Caco-2 (cell line): Measurements from ENCODE around the gene DENND2A. TPM values are rescaled to one million over a fixed set of nuclear protein-coding genes. Genes with fewer than 3 reads are reported as not detected.

Experiments used
- BruUV-seq: library from RNA; stranded (reverse); fragments of 400-500 nt; replicated peaks from 2 replicates; lab custom pipeline; 2021; lab: Mats Ljungman, UMichigan
- CTCF ChIA-PET: fragments of 300-600 bp; sonication (Branson Sonifier 250); formaldehyde crosslinking; loops from one replicate; lab custom pipeline; 2022; ENCODE audit warnings: antibody characterized with exemption; lab: Charles Lee
- POLR2A ChIA-PET: fragments of 300-600 bp; sonication (Branson Sonifier 250); formaldehyde crosslinking; loops from one replicate; lab custom pipeline; 2022; ENCODE audit warnings: antibody characterized with exemption; lab: Charles Lee
- DNase-seq, 2 experiments: peaks; one replicate each; pipeline versions ENCODE4 v3.0.0 to v3.0.0-alpha.2; 2020 to 2022
- H3K27me3 ChIP-seq: replicated peaks from 2 replicates; pipeline ENCODE4 v1.6.0; 2011; ENCODE audit warnings: low read length; ENCODE audit not compliant: control insufficient read depth, insufficient read depth
- H3K36me3 ChIP-seq: 2 replicates; pipeline ENCODE4 v1.5.1; 2011; ENCODE audit warnings: low read length; ENCODE audit not compliant: control insufficient read depth, insufficient read depth
- H3K4me1 ChIP-seq: fragments of 250-450 bp; sonication (Bioruptor Pico); 2 replicates; pipeline ENCODE4 v1.5.1; 2020; ENCODE audit warnings: mild to moderate bottlenecking
- H3K4me3 ChIP-seq: 2 replicates; pipeline ENCODE4 v1.5.1; 2011; ENCODE audit warnings: low read depth, mild to moderate bottlenecking, control low read depth, low read length
- H3K9me3 ChIP-seq: fragments of 250-450 bp; sonication (Bioruptor Pico); 2 replicates; pipeline ENCODE4 v1.5.1; 2020; ENCODE audit warnings: mild to moderate bottlenecking, moderate library complexity
- H3K27ac Mint-ChIP-seq: one replicate; pipeline ENCODE4 v1.8.0; 2022; ENCODE audit warnings: mixed read lengths; ENCODE audit not compliant: unreplicated experiment
- H3K27me3 Mint-ChIP-seq: one replicate; pipeline ENCODE4 v1.8.0; 2022; ENCODE audit warnings: mixed read lengths; ENCODE audit not compliant: insufficient read depth, unreplicated experiment
- H3K36me3 Mint-ChIP-seq: one replicate; pipeline ENCODE4 v1.8.0; 2022; ENCODE audit warnings: mild to moderate bottlenecking, mixed read lengths; ENCODE audit not compliant: insufficient read depth, unreplicated experiment
- H3K4me1 Mint-ChIP-seq: one replicate; pipeline ENCODE4 v1.8.0; 2022; ENCODE audit warnings: low read depth, mixed read lengths; ENCODE audit not compliant: unreplicated experiment
- H3K4me3 Mint-ChIP-seq: one replicate; pipeline ENCODE4 v1.8.0; 2022; ENCODE audit warnings: mild to moderate bottlenecking, moderate library complexity, mixed read lengths; ENCODE audit not compliant: unreplicated experiment
- H3K9me3 Mint-ChIP-seq: one replicate; pipeline ENCODE4 v1.8.0; 2022; ENCODE audit warnings: mixed read lengths; ENCODE audit not compliant: unreplicated experiment
- CTCF ChIP-seq, 2 experiments: fragments of 200-600 bp in 1 of 2; IDR thresholded peaks; 1 replicate in 1 of 2; 2 replicates in 1 of 2; pipeline versions ENCODE4 v1.5.1 to v1.8.0; 2011 to 2022; ENCODE audit warnings: antibody characterized with exemption in 1 of 2, control low read depth in 1 of 2, inconsistent platforms in 1 of 2, low read depth in 1 of 2, low read length in 1 of 2, mild to moderate bottlenecking in 1 of 2, moderate library complexity in 1 of 2; ENCODE audit not compliant: insufficient read depth in 1 of 2, severe bottlenecking in 1 of 2, unreplicated experiment in 1 of 2
- intact Hi-C: fragments of 100-400 bp; cut with micrococcal nuclease; formaldehyde crosslinking; loops from one replicate; pipeline ENCODE4 v1.10.0; 2022; ENCODE audit not compliant: unreplicated experiment
- total RNA-seq: library from RNA; stranded (reverse); gene quantifications from 2 replicates; pipeline ENCODE4 v1.2.3, GENCODE V29; 2022

Gene DENND2A
- total RNA-seq, 1 experiment from 2014 or later: 0.95 TPM

- Mint-ChIP-seq H3K9me3 (no peaks in the 10 kb centered on the region), H3K4me1 (peaks cover 11% of the 10 kb centered on the region), H3K4me3 (no peak overlapping the region), H3K27me3 (no peaks in the 10 kb centered on the region), H3K27ac (no peak overlapping the region), H3K36me3 (peaks cover 24% of the 10 kb centered on the region)
- ChIA-PET CTCF (no interaction called here), POLR2A (interaction anchor here (0.6 kb wide), 1 partner anchor 15 kb away, joined by 3 read pairs; no protein-coding TSS in a partner anchor)
- DNase-seq: no peak
- Histone ChIP-seq H3K27me3 (no peaks in the 10 kb centered on the region), H3K9me3 (no peaks in the 10 kb centered on the region), H3K36me3 (no peaks in the 10 kb centered on the region), H3K4me3 (no peak overlapping the region), H3K4me1 (0 out of 2 replicates have a peak, but pooled peaks cover 5% of the 10 kb centered on the region)
- BruUV-seq: no TSS peak
- TF ChIP-seq CTCF (IDR thresholded peaks at IDR 0.05; ENCODE audit: insufficient read depth in 1 of 2, low read depth in 1 of 2, low read length in 1 of 2, severe bottlenecking in 1 of 2, unreplicated experiment in 1 of 2): no peak
- intact Hi-C loops: no loop called here
Observed at GRCh38 chr7:140680886-140681285, 40.3 kb upstream of the DENND2A start.

GRCh38 chr7:140679186-140679585 is 38.6 kb upstream of the DENND2A start:
- no TSS peak for BruUV-seq
- no peak for DNase-seq
- TF ChIP-seq CTCF (IDR thresholded peaks at IDR 0.05; ENCODE audit: insufficient read depth in 1 of 2, low read depth in 1 of 2, low read length in 1 of 2, severe bottlenecking in 1 of 2, unreplicated experiment in 1 of 2): no peak
- H3K27me3 Mint-ChIP-seq: no peaks in the 10 kb centered on the region
- Histone ChIP-seq H3K4me3 (no peak overlapping the region), H3K4me1 (0 out of 2 replicates have a peak, but pooled peaks cover 5% of the 10 kb centered on the region), H3K9me3 (no peaks in the 10 kb centered on the region), H3K27me3 (no peaks in the 10 kb centered on the region), H3K36me3 (no peaks in the 10 kb centered on the region)
- peaks cover 14% of the 10 kb centered on the region for H3K4me1 Mint-ChIP-seq
- intact Hi-C loops: loop anchor here (5.0 kb wide), 1 partner anchor 333 kb away; the partner anchor contains the start of gene MRPS33
- H3K36me3 Mint-ChIP-seq: peaks cover 22% of the 10 kb centered on the region
- no peak overlapping the region for H3K4me3 Mint-ChIP-seq
- H3K9me3 Mint-ChIP-seq: no peaks in the 10 kb centered on the region
- CTCF ChIA-PET: no interaction called here
- POLR2A ChIA-PET: no interaction called here
- no peak overlapping the region for H3K27ac Mint-ChIP-seq

GRCh38 chr7:140678816-140679130 is 38.2 kb upstream of the DENND2A start:
- ChIA-PET CTCF (no interaction called here), POLR2A (no interaction called here)
- H3K36me3 ChIP-seq: no peaks in the 10 kb centered on the region
- no peak for TF ChIP-seq CTCF (IDR thresholded peaks at IDR 0.05; ENCODE audit: insufficient read depth in 1 of 2, low read depth in 1 of 2, low read length in 1 of 2, severe bottlenecking in 1 of 2, unreplicated experiment in 1 of 2)
- no peaks in the 10 kb centered on the region for H3K27me3 ChIP-seq
- peaks cover 10% of the 10 kb centered on the region for H3K4me1 Mint-ChIP-seq
- no peak overlapping the region for H3K27ac Mint-ChIP-seq
- no peaks in the 10 kb centered on the region for H3K9me3 ChIP-seq
- intact Hi-C loops: loop anchor here (5.0 kb wide), 1 partner anchor 334 kb away; the partner anchor contains the start of gene MRPS33
- no peak for DNase-seq
- H3K4me1 ChIP-seq: 0 out of 2 replicates have a peak, but pooled peaks cover 3% of the 10 kb centered on the region
- no peaks in the 10 kb centered on the region for H3K9me3 Mint-ChIP-seq
- H3K27me3 Mint-ChIP-seq: no peaks in the 10 kb centered on the region
- H3K4me3 ChIP-seq: no peak overlapping the region
- H3K36me3 Mint-ChIP-seq: peaks cover 21% of the 10 kb centered on the region
- no TSS peak for BruUV-seq
- H3K4me3 Mint-ChIP-seq: no peak overlapping the region
